ENCODE data around the gene NFIC.
"Not testable (repeated sequence)": the region's sequence is repeated elsewhere in the genome, so short reads cannot be mapped to it uniquely, and the experiment has no call there.

Gene NFIC

GRCh38 chr19:3452171-3452941 lies 86.0 kb downstream of the NFIC start:
- DNase-seq (ENCODE audit: low read depth), result no peak

- DNase-seq (ENCODE audit: low read depth), result not testable (repeated sequence)
Observed at GRCh38 chr19:3452942-3453214, 86.5 kb downstream of the NFIC start.

- no peak for DNase-seq (ENCODE audit: low read depth)
Observed at GRCh38 chr19:3453840-3454239, 87.5 kb downstream of the NFIC start.

GRCh38 chr19:3454656-3455392 lies 88.4 kb downstream of the NFIC start:
- DNase-seq (ENCODE audit: low read depth), result no peak

GRCh38 chr19:3455393-3455955 lies 89.1 kb downstream of the NFIC start:
- DNase-seq (ENCODE audit: low read depth), result no peak

- no peak for DNase-seq (ENCODE audit: low read depth)
Observed at GRCh38 chr19:3455960-3456601, 89.7 kb downstream of the NFIC start.

GRCh38 chr19:3456925-3457527 lies 90.6 kb downstream of the NFIC start:
- DNase-seq (ENCODE audit: low read depth), result no peak

GRCh38 chr19:3457528-3458228 lies 91.3 kb downstream of the NFIC start:
- no peak for DNase-seq (ENCODE audit: low read depth)

GRCh38 chr19:3458229-3459088 lies 92.1 kb downstream of the NFIC start:
- no peak for DNase-seq (ENCODE audit: low read depth)

- peak; percentile 86 for DNase-seq (ENCODE audit: low read depth)
Observed at GRCh38 chr19:3459089-3459881, 92.9 kb downstream of the NFIC start.

GRCh38 chr19:3459965-3460582 lies 93.7 kb downstream of the NFIC start:
- no peak for DNase-seq (ENCODE audit: low read depth)

- no peak for DNase-seq (ENCODE audit: low read depth)
Observed at GRCh38 chr19:3462991-3463713, 96.8 kb downstream of the NFIC start.

GRCh38 chr19:3463714-3464586 lies 97.6 kb downstream of the NFIC start:
- no peak for DNase-seq (ENCODE audit: low read depth)

- no peak for DNase-seq (ENCODE audit: low read depth)
Observed at GRCh38 chr19:3464587-3465235, 98.3 kb downstream of the NFIC start.

- DNase-seq (ENCODE audit: low read depth), result no peak
Observed at GRCh38 chr19:3465552-3465951, 99.2 kb downstream of the NFIC start.

GRCh38 chr19:3466635-3467034 lies 100.3 kb downstream of the NFIC start:
- DNase-seq (ENCODE audit: low read depth), result no peak

GRCh38 chr19:3467437-3468198 lies 101.2 kb downstream of the NFIC start:
- no peak for DNase-seq (ENCODE audit: low read depth)
